GM23248 (cell line): ENCODE measurements around the gene GRAPL. TPM values are rescaled to one million over a fixed set of nuclear protein-coding genes. Genes with fewer than 3 reads are reported as not detected.
"Not testable (repeated sequence)": the region's sequence is repeated elsewhere in the genome, so short reads cannot be mapped to it uniquely, and the experiment has no call there.

Experiments used
- DNase-seq: peaks from one replicate; pipeline ENCODE4 v3.0.0-alpha.2; 2015
- H2AFZ ChIP-seq: fragments of 200-600 bp; sonication (generic); 2 replicates; pipeline ENCODE4 v1.6.1; 2016; ENCODE audit warnings: antibody characterized with exemption
- H3F3A ChIP-seq: fragments of 200-600 bp; sonication (generic); 2 replicates; pipeline ENCODE4 v1.6.1; 2016; ENCODE audit warnings: mild to moderate bottlenecking, antibody characterized with exemption, mixed run types; ENCODE audit not compliant: insufficient read depth
- H3K27ac ChIP-seq: fragments of 200-600 bp; sonication (generic); 2 replicates; pipeline ENCODE4 v1.5.1; 2016; ENCODE audit warnings: mild to moderate bottlenecking
- H3K27me3 ChIP-seq: fragments of 200-600 bp; sonication (generic); replicated peaks from 2 replicates; pipeline ENCODE4 v1.6.1; 2016; ENCODE audit warnings: mild to moderate bottlenecking; ENCODE audit not compliant: insufficient read depth
- H3K36me3 ChIP-seq: fragments of 200-600 bp; sonication (generic); 2 replicates; pipeline ENCODE4 v1.6.1; 2016; ENCODE audit warnings: low read depth, mild to moderate bottlenecking
- H3K4me1 ChIP-seq: fragments of 200-600 bp; sonication (generic); 2 replicates; pipeline ENCODE4 v1.6.1; 2016; ENCODE audit warnings: mild to moderate bottlenecking; ENCODE audit not compliant: insufficient read depth
- H3K4me2 ChIP-seq: fragments of 200-600 bp; sonication (generic); one replicate; pipeline ENCODE4 v1.6.1; 2016; ENCODE audit warnings: mild to moderate bottlenecking; ENCODE audit not compliant: unreplicated experiment
- H3K4me3 ChIP-seq: fragments of 200-600 bp; sonication (generic); 2 replicates; pipeline ENCODE4 v1.5.1; 2016; ENCODE audit warnings: mild to moderate bottlenecking
- H3K79me2 ChIP-seq: fragments of 200-600 bp; sonication (generic); 2 replicates; pipeline ENCODE4 v1.6.1; 2016; ENCODE audit warnings: mild to moderate bottlenecking; ENCODE audit not compliant: insufficient read depth
- H3K9ac ChIP-seq: fragments of 200-600 bp; sonication (generic); 2 replicates; pipeline ENCODE4 v1.6.1; 2016; ENCODE audit warnings: mild to moderate bottlenecking
- H3K9me2 ChIP-seq: fragments of 200-600 bp; sonication (generic); 2 replicates; pipeline ENCODE4 v1.6.1; 2016; ENCODE audit warnings: mixed run types, mild to moderate bottlenecking, moderate library complexity; ENCODE audit not compliant: insufficient read depth
- H3K9me3 ChIP-seq: fragments of 200-600 bp; sonication (generic); one replicate; pipeline ENCODE4 v1.6.1; 2017; ENCODE audit warnings: low read depth
- H4K20me1 ChIP-seq: fragments of 200-600 bp; sonication (generic); 2 replicates; pipeline ENCODE4 v1.6.0; 2016; ENCODE audit not compliant: insufficient read depth
- whole genome bisulfite sequencing, 2 experiments: methylation state at CpG; one replicate each; pipeline ENCODE4 v1.1.6; 2015 to 2017; ENCODE audit warnings: low lambda C conversion rate in 2 of 2, low coverage in 1 of 2; ENCODE audit errors: missing lambda C conversion rate in 2 of 2; 5-methylcytosine and 5-hydroxymethylcytosine counted together
- in situ Hi-C: fragments of 300-500 bp; cut with MboI; formaldehyde crosslinking; loops from 2 replicates; pipeline ENCODE4 v1.15.0; 2020
- polyA plus RNA-seq: library from polyadenylated mRNA; unstranded; fragments of >200 nt; fragmentation: Nextera tagmentation; extraction: Ambion mirVana; gene quantifications from 2 replicates; pipeline ENCODE4 v1.2.1, GENCODE V29; 2016
- total RNA-seq: library from RNA; depleted of rRNA; stranded (reverse); fragments of >200 nt; shearing (Covaris generic); gene quantifications from 2 replicates; pipeline ENCODE4 v1.2.3, GENCODE V29; 2014

Gene GRAPL
- total and polyA plus RNA-seq, 2 experiments from 2014 or later: not detected

GRCh38 chr17:19110189-19111097 lies 16.9 kb upstream of the GRAPL start:
- DNase-seq, H3K27ac ChIP-seq, H3F3A ChIP-seq, H2AFZ ChIP-seq, H3K27me3 ChIP-seq, in situ Hi-C loops, H3K4me3 ChIP-seq, H4K20me1 ChIP-seq, H3K4me1 ChIP-seq, H3K4me2 ChIP-seq, H3K36me3 ChIP-seq, H3K9me3 ChIP-seq, H3K79me2 ChIP-seq, H3K9me2 ChIP-seq: not testable (repeated sequence)
- H3K9ac ChIP-seq: 0 out of 2 replicates have a peak overlapping the region, but pooled peaks have one; percentile 74
- 0% methylated on average over 1 of the region's 45 CpGs; no CpG with 5 or more reads in 1 of the 2 experiments for WGBS, 2 experiments

DNA sequence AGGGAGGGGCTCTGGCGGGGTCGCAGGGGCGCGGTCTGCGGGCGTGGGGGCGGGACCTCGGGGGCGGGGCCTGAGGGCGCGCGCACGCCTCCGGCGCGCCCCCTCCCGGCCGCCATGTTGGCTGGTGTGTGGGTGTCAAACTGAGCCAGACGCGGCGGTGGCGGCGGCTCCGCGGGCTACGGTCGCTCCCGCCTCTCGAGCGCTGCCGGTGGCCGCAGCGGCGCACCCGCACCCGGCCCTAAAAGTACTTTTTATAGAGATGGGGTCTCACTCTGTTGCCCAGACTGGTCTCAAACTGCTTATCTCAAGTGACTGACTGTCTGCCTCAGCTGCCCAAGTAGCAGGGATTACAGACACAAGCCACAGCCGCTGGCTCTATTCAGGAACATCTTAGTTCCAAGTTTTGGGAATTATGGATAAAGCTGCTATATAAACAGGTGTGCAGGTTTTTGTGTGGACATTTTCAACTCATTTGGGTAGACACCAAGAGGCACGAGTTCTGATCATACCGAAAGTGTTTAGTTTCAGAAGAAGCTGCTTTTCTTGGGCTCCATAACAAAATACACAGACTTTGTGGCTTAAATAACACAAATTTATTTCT lies 16.2 kb upstream of the GRAPL start:
- H3F3A ChIP-seq, DNase-seq, H4K20me1 ChIP-seq, H3K27me3 ChIP-seq, H3K4me1 ChIP-seq, H3K9me3 ChIP-seq, H3K79me2 ChIP-seq, H3K36me3 ChIP-seq, in situ Hi-C loops, H3K9me2 ChIP-seq: not testable (repeated sequence)
- 1% methylated on average over 26 to 39 of the region's 39 CpGs for WGBS, 2 experiments
- Histone ChIP-seq H2AFZ (peak overlapping the region; percentile 75), H3K9ac (peak overlapping the region; percentile 74), H3K4me2 (peak overlapping the region; percentile 61), H3K27ac (peak overlapping the region; percentile 62), H3K4me3 (peak overlapping the region; percentile 71)

DNA sequence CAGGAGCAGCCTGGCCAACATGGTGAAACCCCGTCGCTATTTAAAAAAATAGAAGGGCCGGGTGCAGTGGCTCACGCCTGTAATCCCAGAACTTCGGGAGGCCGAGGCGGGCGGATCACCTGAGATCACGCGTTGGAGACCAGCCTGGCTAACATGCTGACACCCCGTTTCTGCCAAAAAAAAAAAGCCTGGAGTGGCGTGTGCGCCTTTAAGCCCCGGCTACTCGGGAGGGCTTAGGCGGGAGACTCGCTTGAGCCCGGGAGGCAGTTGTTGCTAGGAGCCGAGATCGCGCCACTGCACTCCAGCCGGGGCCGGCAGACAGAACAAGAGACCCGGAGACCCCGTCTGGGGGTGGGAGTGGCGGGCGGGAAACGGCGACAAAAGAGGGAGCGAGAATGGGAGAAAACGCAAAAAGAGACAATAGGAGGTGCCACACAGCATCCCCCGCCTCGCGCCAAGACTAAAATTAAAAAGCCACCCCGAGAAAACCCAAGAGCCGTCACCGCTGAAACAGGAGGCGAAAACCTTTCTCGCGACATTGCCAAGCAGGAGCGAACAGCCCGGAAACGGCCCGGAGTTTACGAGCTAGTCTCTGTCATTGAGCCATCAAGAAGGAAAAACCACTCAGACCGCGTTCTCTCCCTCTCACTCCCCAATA lies 15.5 kb upstream of the GRAPL start:
- H2AFZ ChIP-seq, DNase-seq, H3K9me2 ChIP-seq, H3K79me2 ChIP-seq, H3F3A ChIP-seq, H4K20me1 ChIP-seq, H3K4me1 ChIP-seq, H3K36me3 ChIP-seq, H3K4me3 ChIP-seq, H3K27me3 ChIP-seq, H3K4me2 ChIP-seq, in situ Hi-C loops, H3K9me3 ChIP-seq: not testable (repeated sequence)
- WGBS, 2 experiments: 1 to 2% methylated on average over 12 to 27 of the region's 47 CpGs
- Histone ChIP-seq H3K9ac (peak overlapping the region; percentile 74; the same call in 1 of the 2 replicates), H3K27ac (peak overlapping the region; percentile 62; the same call in 1 of the 2 replicates)

DNA sequence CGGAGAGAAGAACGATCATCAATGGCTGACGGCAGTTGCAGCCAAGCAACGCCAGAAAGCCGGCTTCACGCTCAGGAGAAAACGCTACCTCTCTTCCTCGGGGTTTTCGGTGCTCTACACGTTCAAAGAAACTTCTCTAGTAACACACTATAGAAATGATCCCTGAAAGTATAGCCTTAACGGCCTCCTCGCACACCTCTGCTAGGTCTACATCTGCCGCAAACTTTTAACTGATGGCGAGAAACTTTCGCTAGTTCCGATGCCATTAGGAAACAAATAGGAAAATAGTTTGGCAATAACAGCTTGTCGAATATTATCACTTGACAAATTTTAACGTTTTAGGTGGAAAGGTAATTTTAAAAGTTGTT lies 14.9 kb upstream of the GRAPL start:
- H3K4me1 ChIP-seq, H3K36me3 ChIP-seq, H3K9me2 ChIP-seq, in situ Hi-C loops, H3K4me3 ChIP-seq, H3K4me2 ChIP-seq, H2AFZ ChIP-seq, H3K27me3 ChIP-seq, DNase-seq, H3K79me2 ChIP-seq, H3K27ac ChIP-seq, H3K9me3 ChIP-seq, H3K9ac ChIP-seq, H4K20me1 ChIP-seq, H3F3A ChIP-seq: not testable (repeated sequence)
- no CpG with 5 or more reads among the region's 18 CpGs for WGBS, 2 experiments

- H3K36me3 ChIP-seq, DNase-seq, in situ Hi-C loops, H3K79me2 ChIP-seq, H3K9me2 ChIP-seq, H4K20me1 ChIP-seq, H3K27ac ChIP-seq, H3K4me1 ChIP-seq, H3K4me3 ChIP-seq, H3K9ac ChIP-seq, H3K27me3 ChIP-seq, H2AFZ ChIP-seq, H3K4me2 ChIP-seq, H3K9me3 ChIP-seq, H3F3A ChIP-seq: not testable (repeated sequence)
- no CpG with 5 or more reads among the region's 12 CpGs for WGBS, 2 experiments
These were observed 8.7 kb upstream of the GRAPL start for GRCh38 chr17:19118695-19119094.

- H3K4me1 ChIP-seq, H3K9me2 ChIP-seq, H3K9me3 ChIP-seq, H4K20me1 ChIP-seq, H3K4me3 ChIP-seq, H3K79me2 ChIP-seq, H3K4me2 ChIP-seq, H3F3A ChIP-seq, H3K36me3 ChIP-seq, H2AFZ ChIP-seq, DNase-seq, H3K27me3 ChIP-seq, H3K9ac ChIP-seq, in situ Hi-C loops, H3K27ac ChIP-seq: not testable (repeated sequence)
- 93% methylated on average over 3 of the region's 7 CpGs; no CpG with 5 or more reads in 1 of the 2 experiments for WGBS, 2 experiments
These were observed 2.1 kb upstream of the GRAPL start for GRCh38 chr17:19125289-19125688.

GRCh38 chr17:19129500-19129899 lies 2.1 kb downstream of the GRAPL start:
- DNase-seq, H4K20me1 ChIP-seq, H3K27me3 ChIP-seq, H3K4me1 ChIP-seq, H3K4me2 ChIP-seq, H3K9me2 ChIP-seq, H3K9ac ChIP-seq, H3K27ac ChIP-seq, H3K4me3 ChIP-seq, H3K36me3 ChIP-seq, H2AFZ ChIP-seq, H3K9me3 ChIP-seq, in situ Hi-C loops, H3F3A ChIP-seq, H3K79me2 ChIP-seq: not testable (repeated sequence)
- WGBS, 2 experiments: no CpG with 5 or more reads among the region's 9 CpGs
